K562 (cell line): ENCODE measurements around the gene MTPN. TPM values are rescaled to one million over a fixed set of nuclear protein-coding genes. Genes with fewer than 3 reads are reported as not detected.

Source experiments
- ATAC-seq: fragments of 200-7000 bp; cut with Tn5 transposase; 3 replicates; pipeline ENCODE4 v1.9.1; 2020; ENCODE audit warnings: moderate library complexity
- BruUV-seq: library from RNA; stranded (reverse); fragments of 400-500 nt; replicated peaks from 2 replicates; lab custom pipeline; 2021; lab: Mats Ljungman, UMichigan
- CTCF ChIA-PET: fragments of 300-600 bp; formaldehyde crosslinking; extraction: SDS; loops from one replicate; lab custom pipeline; 2021; ENCODE audit warnings: low intra/inter-chr PET ratio; lab: Yijun Ruan, JAX
- POLR2A ChIA-PET: fragments of 300-600, 350-650 bp; sonication (Branson Sonifier 250); formaldehyde crosslinking; extraction: SDS; loops from one replicate; lab custom pipeline; 2021; ENCODE audit warnings: antibody characterized with exemption, inconsistent platforms; lab: Yijun Ruan, JAX
- DNase-seq, 4 experiments: peaks; one replicate each; pipeline versions ENCODE4 v3.0.0 to v3.0.0-alpha.2; 2011 to 2018; ENCODE audit warnings: low spot score in 3 of 4, mixed read lengths in 3 of 4; ENCODE audit errors: extremely low read depth in 1 of 4
- FAIRE-seq: peaks from 2 replicates; lab custom pipeline; 2011; peaks lifted over from hg19 to GRCh38; lab: Jason Lieb, UNC
- H2AFZ ChIP-seq: 2 replicates; pipeline ENCODE4 v1.6.0; 2011; ENCODE audit warnings: low read depth, low read length, control low read depth, inconsistent platforms
- H3K27ac ChIP-seq: fragments of 200-600 bp; 3 replicates; pipeline ENCODE4 v1.8.0; 2011; ENCODE audit warnings: low read depth, mild to moderate bottlenecking, control low read depth, inconsistent platforms, low read length, moderate library complexity, mixed read lengths; ENCODE audit errors: extremely low read depth
- H3K27me3 ChIP-seq, 2 experiments: fragments of 300-600 bp in 1 of 2; 2 replicates in 1 of 2; 3 replicates in 1 of 2; pipeline versions ENCODE4 v1.6.0 to v1.8.0; 2011; ENCODE audit warnings: inconsistent platforms in 2 of 2, low read length in 2 of 2, mild to moderate bottlenecking in 1 of 2, mixed read lengths in 1 of 2, moderate library complexity in 1 of 2; ENCODE audit not compliant: control insufficient read depth in 2 of 2, insufficient read depth in 2 of 2
- H3K36me3 ChIP-seq: fragments of 300-600 bp; 3 replicates; pipeline ENCODE4 v1.8.0; 2011; ENCODE audit warnings: mild to moderate bottlenecking, low read length, inconsistent platforms; ENCODE audit not compliant: control insufficient read depth, insufficient read depth
- H3K4me1 ChIP-seq, 2 experiments: fragments of 200-600 bp in 1 of 2; replicated peaks in 1 of 2; 2 replicates in 1 of 2; 3 replicates in 1 of 2; pipeline versions ENCODE4 v1.5.1 to v1.8.0; 2011; ENCODE audit warnings: inconsistent platforms in 2 of 2, low read length in 2 of 2, mild to moderate bottlenecking in 1 of 2, mixed read lengths in 1 of 2, moderate library complexity in 1 of 2; ENCODE audit not compliant: control insufficient read depth in 2 of 2, insufficient read depth in 2 of 2
- H3K4me2 ChIP-seq: 2 replicates; pipeline ENCODE4 v1.6.1; 2011; ENCODE audit warnings: low read length, control low read depth, inconsistent platforms, mixed read lengths; ENCODE audit not compliant: insufficient read depth
- H3K4me3 ChIP-seq: fragments of 200-600 bp; sonication (generic), shearing (Covaris generic); 2 replicates; pipeline ENCODE4 v1.5.1; 2016; ENCODE audit warnings: control low read depth, inconsistent platforms
- H3K79me2 ChIP-seq: fragments of 200-600 bp; 3 replicates; pipeline ENCODE4 v1.8.0; 2011; ENCODE audit warnings: low read length, inconsistent platforms; ENCODE audit not compliant: control insufficient read depth, insufficient read depth
- H3K9ac ChIP-seq, 2 experiments: 2 replicates each; pipeline versions ENCODE4 v1.6.0 to v1.6.1; 2011; ENCODE audit warnings: low read depth in 2 of 2, low read length in 2 of 2, control low read depth in 1 of 2, inconsistent platforms in 1 of 2, mild to moderate bottlenecking in 1 of 2, mixed read lengths in 1 of 2; ENCODE audit not compliant: insufficient read depth in 1 of 2
- H3K9me1 ChIP-seq: one replicate; pipeline ENCODE4 v1.6.0; 2011; ENCODE audit warnings: inconsistent platforms, mild to moderate bottlenecking, low read length, moderate library complexity; ENCODE audit not compliant: control insufficient read depth, insufficient read depth
- H3K9me3 ChIP-seq: replicated peaks from 2 replicates; pipeline ENCODE4 v1.5.1; 2011; ENCODE audit warnings: low read depth, low read length, inconsistent platforms; ENCODE audit not compliant: control insufficient read depth, insufficient read depth
- H4K20me1 ChIP-seq: replicated peaks from 2 replicates; pipeline ENCODE4 v1.6.1; 2011; ENCODE audit warnings: low read length, inconsistent platforms, mixed read lengths; ENCODE audit not compliant: control insufficient read depth, insufficient read depth
- ATF3 ChIP-seq, 2 experiments: fragments of 450-650 bp in 1 of 2; sonication (generic) in 1 of 2; formaldehyde crosslinking in 1 of 2; IDR thresholded peaks in 1 of 2; conservative IDR thresholded peaks in 1 of 2; 2 replicates each; pipeline versions ENCODE4 v1.6.1 to v1.8.1; 2016 to 2023; ENCODE audit warnings: mild to moderate bottlenecking in 2 of 2, moderate library complexity in 2 of 2, inconsistent platforms in 1 of 2, missing genetic modification reagents in 1 of 2
- DACH1 ChIP-seq: fragments of 450-650 bp; IDR thresholded peaks from 2 replicates; pipeline ENCODE4 v1.6.1; 2018; ENCODE audit not compliant: partially characterized antibody
- DMBX1 ChIP-seq: fragments of 250-450 bp; sonication (Bioruptor Pico); IDR thresholded peaks from 2 replicates; pipeline ENCODE4 v1.8.0; 2022; ENCODE audit warnings: inconsistent platforms, mild to moderate bottlenecking, moderate library complexity, borderline replicate concordance
- ETV5 ChIP-seq: sonication (generic); formaldehyde crosslinking; IDR thresholded peaks from 2 replicates; pipeline ENCODE4 v1.4.0; 2020; ENCODE audit warnings: low read depth, mild to moderate bottlenecking, missing genetic modification reagents
- HMBOX1 ChIP-seq: sonication (generic); IDR thresholded peaks from 2 replicates; pipeline ENCODE4 v1.6.1; 2016
- MBD1 ChIP-seq: fragments of 250-450 bp; sonication (Bioruptor Pico); IDR thresholded peaks from 2 replicates; pipeline ENCODE4 v1.8.0; 2022; ENCODE audit warnings: inconsistent platforms
- MYNN ChIP-seq, 2 experiments: sonication (generic); formaldehyde crosslinking in 1 of 2; IDR thresholded peaks; 2 replicates each; pipeline versions ENCODE4 v1.5.0 to v1.6.1; 2016 to 2020; ENCODE audit warnings: antibody characterized with exemption in 1 of 2, missing genetic modification reagents in 1 of 2
- NEUROD1 ChIP-seq: fragments of 150-350 bp; IDR thresholded peaks from 2 replicates; pipeline ENCODE4 v1.6.1; 2014; ENCODE audit warnings: borderline replicate concordance, low read length, low read depth; ENCODE audit not compliant: partially characterized antibody
- PRPF4 ChIP-seq: fragments of 200-400 bp; formaldehyde crosslinking; IDR thresholded peaks from one replicate; pipeline ENCODE4 v1.6.1; 2017; ENCODE audit warnings: low read length, low read depth, mild to moderate bottlenecking; ENCODE audit not compliant: insufficient read depth, poor library complexity, severe bottlenecking
- TAF15 ChIP-seq: fragments of 200-400 bp; formaldehyde crosslinking; IDR thresholded peaks from 2 replicates; pipeline ENCODE4 v1.6.1; 2017; ENCODE audit warnings: mild to moderate bottlenecking, low read depth, low read length, moderate library complexity
- TCF7L2 ChIP-seq: fragments of 150-350 bp; IDR thresholded peaks from 2 replicates; pipeline ENCODE4 v1.6.1; 2016; ENCODE audit warnings: low read depth, mild to moderate bottlenecking, low read length, moderate library complexity
- TEAD4 ChIP-seq, 2 experiments: sonication (generic) in 1 of 2; formaldehyde crosslinking in 1 of 2; IDR thresholded peaks; 2 replicates each; pipeline versions ENCODE4 v1.6.1 to v1.8.0; 2012 to 2022; ENCODE audit warnings: borderline replicate concordance in 1 of 2, inconsistent platforms in 1 of 2, low read length in 1 of 2, mild to moderate bottlenecking in 1 of 2, missing genetic modification reagents in 1 of 2
- ZNF324 ChIP-seq: fragments of 250-450 bp; sonication (Bioruptor Pico); IDR thresholded peaks from 2 replicates; pipeline ENCODE4 v1.4.0; 2020; ENCODE audit warnings: mild to moderate bottlenecking
- ZNF354B ChIP-seq: fragments of 250-450 bp; sonication (Bioruptor Pico); IDR thresholded peaks from 2 replicates; pipeline ENCODE4 v1.4.0; 2020
- WGBS: fragments of 100-300 bp; shearing (Covaris generic); methylation state at CpG from one replicate; pipeline ENCODE4 v1.1.6; 2016; ENCODE audit warnings: low coverage, mixed read lengths; ENCODE audit not compliant: insufficient coverage; ENCODE audit errors: missing lambda C conversion rate; 5-methylcytosine and 5-hydroxymethylcytosine counted together
- in situ Hi-C: fragments of 300-500 bp; cut with MboI; formaldehyde crosslinking; loops from 4 replicates; pipeline ENCODE4 v1.15.0; 2018; ENCODE audit warnings: inconsistent platforms, mixed read lengths
- intact Hi-C: fragments of 100-400 bp; cut with micrococcal nuclease; formaldehyde crosslinking; loops from 2 replicates; pipeline ENCODE4 v1.14.2; 2022
- polyA plus RNA-seq, 8 experiments: library from polyadenylated mRNA; depleted of rRNA in 4 of 8; stranded (reverse) in 5 of 8; unstranded in 3 of 8; fragments of >200 nt; fragmentation: Nextera tagmentation in 2 of 8; fragmentation: Illumina TruSeq in 1 of 8; extraction: Ambion mirVana in 2 of 8; extraction: Trizol in 1 of 8; gene quantifications; 2 replicates each; pipeline versions ENCODE4 v1.2.1 to v1.2.3, GENCODE V29; 2011 to 2014; ENCODE audit warnings: inconsistent platforms in 1 of 8, missing spikeins in 1 of 8
- total RNA-seq, 7 experiments: library from RNA; depleted of rRNA in 6 of 7; stranded (reverse); fragments of >200 nt in 6 of 7; fragmentation: Illumina TruSeq in 2 of 7; extraction: Trizol in 2 of 7; gene quantifications; 2 replicates each; pipeline versions ENCODE4 v1.2.1 to v1.2.3, GENCODE V29; 2011 to 2021; ENCODE audit warnings: low replicate concordance in 1 of 7

MTPN gene
- total and polyA plus RNA-seq, 9 of the 15 experiments (the other 6 are each of a cell fraction or from before 2014, with no cell fraction given): 68.5 to 261 (median 156) TPM

GRCh38 chr7:135930565-135931461 lies 46.3 kb downstream of the MTPN start (continued):
- TF ChIP-seq HMBOX1 (peak; percentile 80), DMBX1 (CRISPR knock-in tag) (0 out of 2 replicates have a peak, but pooled peaks have one; percentile 38), ETV5 (CRISPR knock-in tag) (0 out of 2 replicates have a peak, but pooled peaks have one; percentile 24)
- TF ChIP-seq, all 486 proteins: peak for 9

GRCh38 chr7:135929722-135930141 lies 47.4 kb downstream of the MTPN start:
- ATAC-seq (peak; percentile 84), DNase-seq (peak; percentile 62 to 91 (median 72)), FAIRE-seq (peak; percentile 93)
- no TSS peak for BruUV-seq
- no peak overlapping the region for H3K9ac ChIP-seq
- CTCF ChIA-PET: no interaction called here
- in situ Hi-C loops: no loop called here
- peaks cover 14% of the 10 kb centered on the region; the same call in 1 of the 2 replicates for H4K20me1 ChIP-seq
- no peak overlapping the region for H2AFZ ChIP-seq
- H3K4me1 ChIP-seq: peaks cover 20 to 54% of the 10 kb centered on the region in 2 experiments
- no peaks in the 10 kb centered on the region for H3K9me1 ChIP-seq
- no peak overlapping the region for H3K4me2 ChIP-seq
- POLR2A ChIA-PET: interaction anchor here (0.6 to 7.1 kb wide), 5 partner anchors 10 to 405 kb away, joined by 3 to 45 read pairs (median 4); no protein-coding TSS in a partner anchor
- H3K27ac ChIP-seq: no peak overlapping the region
- H3K79me2 ChIP-seq: peaks cover 60% of the 10 kb centered on the region
- intact Hi-C loops: loop anchor here (5.0 to 10.0 kb wide), 3 partner anchors 45 to 127 kb away; partner anchors contain the start of gene MTPN
- H3K36me3 ChIP-seq: peaks cover 48% of the 10 kb centered on the region
- H3K27me3 ChIP-seq: no peaks in the 10 kb centered on the region
- H3K9me3 ChIP-seq: no peaks in the 10 kb centered on the region
- 2% methylated on average over 3 of the region's 3 CpGs for WGBS
- no peak overlapping the region for H3K4me3 ChIP-seq
- TF ChIP-seq DACH1 (peak; percentile 65), ZNF324 (peak; percentile 82; the same call in 1 of the 2 replicates), TCF7L2 (peak; percentile 83), TEAD4 (IDR thresholded peaks at IDR 0.05; ENCODE audit: low read length) (peak; percentile 87), TEAD4 (CRISPR knock-in tag; IDR thresholded peaks at IDR 0.05; ENCODE audit: borderline replicate concordance) (no peak), PRPF4 (no peak), MBD1 (CRISPR knock-in tag) (no peak), TAF15 (no peak), NEUROD1 (peak; percentile 64), MYNN (IDR thresholded peaks at IDR 0.05) (peak; percentile 76; the same call in 1 of the 2 replicates), MYNN (CRISPR knock-in tag; IDR thresholded peaks at IDR 0.05) (no peak), ATF3 (IDR thresholded peaks at IDR 0.05) (peak; percentile 65; the same call in 1 of the 2 replicates), ATF3 (CRISPR knock-in tag; conservative IDR thresholded peaks at IDR 0.05) (no peak), ZNF354B (no peak)
